Progenitor cell of endocrine pancreas (in vitro differentiated cells): Measurements from ENCODE around the gene FOXJ2. TPM values are rescaled to one million over a fixed set of nuclear protein-coding genes. Genes with fewer than 3 reads are reported as not detected.
"Not testable (repeated sequence)": the region's sequence is repeated elsewhere in the genome, so short reads cannot be mapped to it uniquely, and the experiment has no call there.

Experiments
- DNase-seq: peaks from one replicate; pipeline ENCODE4 v3.0.0; 2021; ENCODE audit warnings: low spot score; ENCODE audit not compliant: unreplicated experiment
- H3K27ac Mint-ChIP-seq: 2 replicates; pipeline ENCODE4 v1.8.0; 2021; ENCODE audit warnings: mild to moderate bottlenecking, moderate library complexity, mixed read lengths
- H3K27me3 Mint-ChIP-seq: 2 replicates; pipeline ENCODE4 v1.8.0; 2021; ENCODE audit warnings: mixed read lengths
- H3K36me3 Mint-ChIP-seq: 2 replicates; pipeline ENCODE4 v1.8.0; 2022; ENCODE audit warnings: mixed read lengths; ENCODE audit not compliant: insufficient read depth
- H3K4me1 Mint-ChIP-seq: 2 replicates; pipeline ENCODE4 v1.8.0; 2021; ENCODE audit warnings: low read depth, mixed read lengths
- H3K4me3 Mint-ChIP-seq: 2 replicates; pipeline ENCODE4 v1.8.0; 2021; ENCODE audit warnings: low read depth, mild to moderate bottlenecking, moderate library complexity, mixed read lengths
- H3K9me3 Mint-ChIP-seq: 2 replicates; pipeline ENCODE4 v1.8.0; 2021; ENCODE audit warnings: low read depth, mixed read lengths
- CTCF ChIP-seq: fragments of 200-600 bp; sonication (generic); IDR thresholded peaks from one replicate; pipeline ENCODE4 v1.5.0; 2021; ENCODE audit warnings: antibody characterized with exemption, mild to moderate bottlenecking; ENCODE audit not compliant: unreplicated experiment
- total RNA-seq: library from RNA; stranded (reverse); gene quantifications from 2 replicates; pipeline ENCODE4 v1.2.1, GENCODE V29; 2021

The FOXJ2 gene
- total RNA-seq, 1 donor from 2014 or later, result 20.8 TPM

GRCh38 chr12:8058506-8058905 lies 26.0 kb downstream of the FOXJ2 start:
- DNase-seq, result no peak
- no peaks in the 10 kb centered on the region for H3K4me1 Mint-ChIP-seq
- no peak overlapping the region for H3K4me3 Mint-ChIP-seq
- no peak for TF ChIP-seq CTCF
- no peaks in the 10 kb centered on the region for H3K27me3 Mint-ChIP-seq
- H3K9me3 Mint-ChIP-seq, result no peaks in the 10 kb centered on the region
- peaks cover 1% of the 10 kb centered on the region for H3K36me3 Mint-ChIP-seq
- no peak overlapping the region for H3K27ac Mint-ChIP-seq

- Mint-ChIP-seq H3K27ac (no peak overlapping the region), H3K36me3 (no peaks in the 10 kb centered on the region), H3K27me3 (no peaks in the 10 kb centered on the region), H3K4me3 (no peak overlapping the region), H3K9me3 (no peaks in the 10 kb centered on the region), H3K4me1 (no peaks in the 10 kb centered on the region)
- no peak for DNase-seq
- no peak for TF ChIP-seq CTCF
Observed at GRCh38 chr12:8064131-8064530, 31.6 kb downstream of the FOXJ2 start.

- Mint-ChIP-seq H3K36me3 (no peaks in the 10 kb centered on the region), H3K27me3 (no peaks in the 10 kb centered on the region), H3K4me3 (no peak within 1 kb of the TSS), H3K27ac (no peak within 1 kb of the TSS), H3K9me3 (no peaks in the 10 kb centered on the region), H3K4me1 (no peaks in the 10 kb centered on the region)
- DNase-seq, result no peak
- TF ChIP-seq CTCF, result no peak
Observed at GRCh38 chr12:8065991-8066594, 33.6 kb downstream of the FOXJ2 start, which contains the start of gene C3AR1. C3AR1 (minus strand) TSS chr12:8066359; CDS start chr12:8060185, 6,174 bp downstream.

GRCh38 chr12:8069582-8069981 lies 37.1 kb downstream of the FOXJ2 start:
- no peak for DNase-seq
- Mint-ChIP-seq H3K36me3 (no peaks in the 10 kb centered on the region), H3K4me3 (no peak overlapping the region), H3K4me1 (peaks cover 1% of the 10 kb centered on the region), H3K27ac (no peak overlapping the region), H3K27me3 (no peaks in the 10 kb centered on the region), H3K9me3 (no peaks in the 10 kb centered on the region)
- no peak for TF ChIP-seq CTCF

- H3K27ac Mint-ChIP-seq, H3K36me3 Mint-ChIP-seq, H3K4me1 Mint-ChIP-seq, DNase-seq, H3K9me3 Mint-ChIP-seq, H3K4me3 Mint-ChIP-seq, H3K27me3 Mint-ChIP-seq: not testable (repeated sequence)
Observed at GRCh38 chr12:8071820-8072219, 39.3 kb downstream of the FOXJ2 start.

GRCh38 chr12:8075935-8076334 lies 43.4 kb downstream of the FOXJ2 start:
- H3K36me3 Mint-ChIP-seq, result no peaks in the 10 kb centered on the region
- no peak overlapping the region for H3K4me3 Mint-ChIP-seq
- no peak overlapping the region for H3K27ac Mint-ChIP-seq
- H3K27me3 Mint-ChIP-seq, result no peaks in the 10 kb centered on the region
- no peak for DNase-seq
- TF ChIP-seq CTCF, result no peak
- H3K9me3 Mint-ChIP-seq, result no peaks in the 10 kb centered on the region
- H3K4me1 Mint-ChIP-seq, result peaks cover 2% of the 10 kb centered on the region
